ENCODE results near the gene BATF3. TPM values are rescaled to one million over a fixed set of nuclear protein-coding genes. Genes with fewer than 3 reads are reported as not detected.

BATF3 gene
- total and polyA plus RNA-seq, 9 of the 15 experiments (the other 6 are each of a cell fraction or from before 2014, with no cell fraction given) = 0.40 to 3.8 (median 2.0) TPM

DNA sequence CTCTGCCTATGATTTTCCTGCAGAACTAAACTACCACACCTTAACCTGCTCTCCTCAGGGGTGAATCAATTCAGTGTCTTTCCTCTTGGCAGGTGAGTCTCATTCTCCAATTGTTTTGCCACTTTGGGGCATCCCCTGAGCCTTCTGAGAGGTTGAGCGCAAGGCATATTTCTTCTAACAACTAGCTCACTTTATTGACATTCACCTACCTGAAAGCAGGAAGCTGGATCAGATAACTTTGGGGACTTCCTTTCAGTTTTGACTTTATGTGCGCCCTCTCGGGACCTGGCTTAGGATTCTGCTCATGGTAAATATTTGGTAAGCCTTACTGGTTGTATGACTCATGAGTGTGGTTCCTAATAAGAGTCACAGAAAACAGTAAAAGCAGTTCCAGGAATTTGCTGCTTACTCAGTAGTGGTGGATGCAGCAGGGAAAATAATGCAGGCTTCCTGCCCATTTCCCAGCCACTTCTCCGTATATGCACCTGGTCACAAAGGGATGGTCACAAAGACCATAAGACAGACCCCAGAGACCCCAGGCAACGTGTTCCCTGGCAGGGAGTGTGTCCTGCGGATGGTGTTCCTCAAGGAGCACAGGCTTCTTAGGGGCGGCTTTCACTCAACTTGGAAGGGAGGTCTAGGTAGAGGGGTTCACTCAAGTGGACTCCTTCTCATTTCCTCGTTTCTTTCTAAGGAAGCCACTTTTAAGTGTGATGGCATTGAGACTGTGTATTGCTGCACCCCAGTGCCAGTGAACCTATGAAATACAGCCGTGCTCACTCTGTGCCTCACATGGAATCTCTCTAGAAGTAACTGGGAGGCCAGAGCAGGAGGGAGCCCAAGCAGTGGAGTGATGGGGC, 22.0 kb upstream of the BATF3 start (continued):
- TF ChIP-seq, protein P1, sequence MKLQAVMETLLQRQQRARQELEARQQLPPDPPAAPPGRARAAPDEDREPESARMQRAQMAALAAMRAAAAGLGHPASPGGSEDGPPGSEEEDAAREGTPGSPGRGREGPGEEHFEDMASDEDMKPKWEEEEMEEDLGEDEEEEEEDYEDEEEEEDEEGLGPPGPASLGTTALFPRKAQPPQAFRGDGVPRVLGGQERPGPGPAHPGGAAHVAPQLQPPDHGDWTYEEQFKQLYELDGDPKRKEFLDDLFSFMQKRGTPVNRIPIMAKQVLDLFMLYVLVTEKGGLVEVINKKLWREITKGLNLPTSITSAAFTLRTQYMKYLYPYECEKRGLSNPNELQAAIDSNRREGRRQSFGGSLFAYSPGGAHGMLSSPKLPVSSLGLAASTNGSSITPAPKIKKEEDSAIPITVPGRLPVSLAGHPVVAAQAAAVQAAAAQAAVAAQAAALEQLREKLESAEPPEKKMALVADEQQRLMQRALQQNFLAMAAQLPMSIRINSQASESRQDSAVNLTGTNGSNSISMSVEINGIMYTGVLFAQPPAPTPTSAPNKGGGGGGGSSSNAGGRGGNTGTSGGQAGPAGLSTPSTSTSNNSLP (IDR thresholded peaks at IDR 0.05; ENCODE audit: borderline replicate concordance, low read depth, low read length) = no peak
- TF ChIP-seq TEAD2 (tag; IDR thresholded peaks at IDR 0.05) (no peak), MECOM (CRISPR knock-in tag; IDR thresholded peaks at IDR 0.05) (no peak), ZNF165 (CRISPR knock-in tag; IDR thresholded peaks at IDR 0.05; ENCODE audit: borderline replicate concordance) (no peak), SMARCA5 (IDR thresholded peaks at IDR 0.05) (no peak), JUND (IDR thresholded peaks at IDR 0.05; ENCODE audit: borderline replicate concordance, low read depth, low read length) (peak; percentile 91), JUND (tag; IDR thresholded peaks at IDR 0.05; ENCODE audit: borderline replicate concordance, low read depth, low read length) (peak; percentile 92; the same call in 2 of the 3 replicates), SAP30 (IDR thresholded peaks at IDR 0.05; ENCODE audit: borderline replicate concordance, insufficient read depth, low read depth, low read length, poor library complexity, severe bottlenecking) (no peak), ZFP1 (CRISPR knock-in tag; IDR thresholded peaks at IDR 0.05) (no peak), ZC3H4 (CRISPR knock-in tag; IDR thresholded peaks at IDR 0.05; ENCODE audit: borderline replicate concordance) (no peak), GABPB2 (CRISPR knock-in tag; conservative IDR thresholded peaks at IDR 0.05) (no peak), PPARD (CRISPR knock-in tag; IDR thresholded peaks at IDR 0.05) (no peak), IRF2 (CRISPR knock-in tag; IDR thresholded peaks at IDR 0.05) (no peak)
- TF ChIP-seq, protein P2, sequence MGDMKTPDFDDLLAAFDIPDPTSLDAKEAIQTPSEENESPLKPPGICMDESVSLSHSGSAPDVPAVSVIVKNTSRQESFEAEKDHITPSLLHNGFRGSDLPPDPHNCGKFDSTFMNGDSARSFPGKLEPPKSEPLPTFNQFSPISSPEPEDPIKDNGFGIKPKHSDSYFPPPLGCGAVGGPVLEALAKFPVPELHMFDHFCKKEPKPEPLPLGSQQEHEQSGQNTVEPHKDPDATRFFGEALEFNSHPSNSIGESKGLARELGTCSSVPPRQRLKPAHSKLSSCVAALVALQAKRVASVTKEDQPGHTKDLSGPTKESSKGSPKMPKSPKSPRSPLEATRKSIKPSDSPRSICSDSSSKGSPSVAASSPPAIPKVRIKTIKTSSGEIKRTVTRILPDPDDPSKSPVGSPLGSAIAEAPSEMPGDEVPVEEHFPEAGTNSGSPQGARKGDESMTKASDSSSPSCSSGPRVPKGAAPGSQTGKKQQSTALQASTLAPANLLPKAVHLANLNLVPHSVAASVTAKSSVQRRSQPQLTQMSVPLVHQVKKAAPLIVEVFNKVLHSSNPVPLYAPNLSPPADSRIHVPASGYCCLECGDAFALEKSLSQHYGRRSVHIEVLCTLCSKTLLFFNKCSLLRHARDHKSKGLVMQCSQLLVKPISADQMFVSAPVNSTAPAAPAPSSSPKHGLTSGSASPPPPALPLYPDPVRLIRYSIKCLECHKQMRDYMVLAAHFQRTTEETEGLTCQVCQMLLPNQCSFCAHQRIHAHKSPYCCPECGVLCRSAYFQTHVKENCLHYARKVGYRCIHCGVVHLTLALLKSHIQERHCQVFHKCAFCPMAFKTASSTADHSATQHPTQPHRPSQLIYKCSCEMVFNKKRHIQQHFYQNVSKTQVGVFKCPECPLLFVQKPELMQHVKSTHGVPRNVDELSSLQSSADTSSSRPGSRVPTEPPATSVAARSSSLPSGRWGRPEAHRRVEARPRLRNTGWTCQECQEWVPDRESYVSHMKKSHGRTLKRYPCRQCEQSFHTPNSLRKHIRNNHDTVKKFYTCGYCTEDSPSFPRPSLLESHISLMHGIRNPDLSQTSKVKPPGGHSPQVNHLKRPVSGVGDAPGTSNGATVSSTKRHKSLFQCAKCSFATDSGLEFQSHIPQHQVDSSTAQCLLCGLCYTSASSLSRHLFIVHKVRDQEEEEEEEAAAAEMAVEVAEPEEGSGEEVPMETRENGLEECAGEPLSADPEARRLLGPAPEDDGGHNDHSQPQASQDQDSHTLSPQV (IDR thresholded peaks at IDR 0.05) = no peak
- TF ChIP-seq, protein P3, sequence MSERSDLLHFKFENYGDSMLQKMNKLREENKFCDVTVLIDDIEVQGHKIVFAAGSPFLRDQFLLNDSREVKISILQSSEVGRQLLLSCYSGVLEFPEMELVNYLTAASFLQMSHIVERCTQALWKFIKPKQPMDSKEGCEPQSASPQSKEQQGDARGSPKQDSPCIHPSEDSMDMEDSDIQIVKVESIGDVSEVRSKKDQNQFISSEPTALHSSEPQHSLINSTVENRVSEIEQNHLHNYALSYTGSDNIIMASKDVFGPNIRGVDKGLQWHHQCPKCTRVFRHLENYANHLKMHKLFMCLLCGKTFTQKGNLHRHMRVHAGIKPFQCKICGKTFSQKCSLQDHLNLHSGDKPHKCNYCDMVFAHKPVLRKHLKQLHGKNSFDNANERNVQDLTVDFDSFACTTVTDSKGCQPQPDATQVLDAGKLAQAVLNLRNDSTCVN (CRISPR knock-in tag; IDR thresholded peaks at IDR 0.05) = no peak
- TF ChIP-seq, protein P4, sequence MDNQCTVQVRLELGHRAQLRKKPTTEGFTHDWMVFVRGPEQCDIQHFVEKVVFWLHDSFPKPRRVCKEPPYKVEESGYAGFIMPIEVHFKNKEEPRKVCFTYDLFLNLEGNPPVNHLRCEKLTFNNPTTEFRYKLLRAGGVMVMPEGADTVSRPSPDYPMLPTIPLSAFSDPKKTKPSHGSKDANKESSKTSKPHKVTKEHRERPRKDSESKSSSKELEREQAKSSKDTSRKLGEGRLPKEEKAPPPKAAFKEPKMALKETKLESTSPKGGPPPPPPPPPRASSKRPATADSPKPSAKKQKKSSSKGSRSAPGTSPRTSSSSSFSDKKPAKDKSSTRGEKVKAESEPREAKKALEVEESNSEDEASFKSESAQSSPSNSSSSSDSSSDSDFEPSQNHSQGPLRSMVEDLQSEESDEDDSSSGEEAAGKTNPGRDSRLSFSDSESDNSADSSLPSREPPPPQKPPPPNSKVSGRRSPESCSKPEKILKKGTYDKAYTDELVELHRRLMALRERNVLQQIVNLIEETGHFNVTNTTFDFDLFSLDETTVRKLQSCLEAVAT (IDR thresholded peaks at IDR 0.05) = no peak
- TF ChIP-seq, protein P5, sequence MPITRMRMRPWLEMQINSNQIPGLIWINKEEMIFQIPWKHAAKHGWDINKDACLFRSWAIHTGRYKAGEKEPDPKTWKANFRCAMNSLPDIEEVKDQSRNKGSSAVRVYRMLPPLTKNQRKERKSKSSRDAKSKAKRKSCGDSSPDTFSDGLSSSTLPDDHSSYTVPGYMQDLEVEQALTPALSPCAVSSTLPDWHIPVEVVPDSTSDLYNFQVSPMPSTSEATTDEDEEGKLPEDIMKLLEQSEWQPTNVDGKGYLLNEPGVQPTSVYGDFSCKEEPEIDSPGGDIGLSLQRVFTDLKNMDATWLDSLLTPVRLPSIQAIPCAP (CRISPR knock-in tag; IDR thresholded peaks at IDR 0.05; ENCODE audit: borderline replicate concordance) = no peak
